Measurements from ENCODE around the gene PLA2G2C.
"Not testable (repeated sequence)": the region's sequence is repeated elsewhere in the genome, so short reads cannot be mapped to it uniquely, and the experiment has no call there.

The PLA2G2C gene

GRCh38 chr1:20233394-20233793 is 47.1 kb upstream of the PLA2G2C start:
- no peaks in the 10 kb centered on the region for H3K9me3 ChIP-seq (ENCODE audit: low read length)
- H3K9me2 ChIP-seq (ENCODE audit: low read depth, low read length): no peaks in the 10 kb centered on the region
- no peak overlapping the region for H3K4me2 ChIP-seq (ENCODE audit: low read length)
- TF ChIP-seq CTCF (IDR thresholded peaks at IDR 0.05; ENCODE audit: low read length) (peak; percentile 53), EZH2 (IDR thresholded peaks at IDR 0.05; ENCODE audit: borderline replicate concordance, low read length) (no peak)
- no peaks in the 10 kb centered on the region for H3K36me3 ChIP-seq (ENCODE audit: insufficient read depth, low read length)
- no peak overlapping the region for H3K9ac ChIP-seq (ENCODE audit: low read length)
- H3K79me2 ChIP-seq (ENCODE audit: insufficient read depth, low read length): no peaks in the 10 kb centered on the region
- no peaks in the 10 kb centered on the region for H3F3A ChIP-seq (ENCODE audit: insufficient read depth, low read length)
- no peaks in the 10 kb centered on the region for H3K4me1 ChIP-seq (ENCODE audit: insufficient read depth, low read length, severe bottlenecking)
- H3K4me3 ChIP-seq (ENCODE audit: low read depth, low read length, poor library complexity, severe bottlenecking): no peak overlapping the region
- H2AFZ ChIP-seq (ENCODE audit: low read length): no peak overlapping the region
- H3K27ac ChIP-seq (ENCODE audit: low read depth, low read length, poor library complexity, severe bottlenecking): no peak overlapping the region
- no peaks in the 10 kb centered on the region; the same call in 1 of the 2 replicates for H3K27me3 ChIP-seq (ENCODE audit: insufficient read depth, low read length)
- no peaks in the 10 kb centered on the region for H4K20me1 ChIP-seq (ENCODE audit: insufficient read depth, low read length)

GRCh38 chr1:20232564-20232963 is 46.2 kb upstream of the PLA2G2C start:
- not testable (repeated sequence) for H3K36me3 ChIP-seq (ENCODE audit: insufficient read depth, low read length); H3K4me1 ChIP-seq (ENCODE audit: insufficient read depth, low read length, severe bottlenecking); H3F3A ChIP-seq (ENCODE audit: insufficient read depth, low read length); H4K20me1 ChIP-seq (ENCODE audit: insufficient read depth, low read length); H3K9me2 ChIP-seq (ENCODE audit: low read depth, low read length); H3K4me3 ChIP-seq (ENCODE audit: low read depth, low read length, poor library complexity, severe bottlenecking); H3K27ac ChIP-seq (ENCODE audit: low read depth, low read length, poor library complexity, severe bottlenecking); H3K4me2 ChIP-seq (ENCODE audit: low read length); H3K79me2 ChIP-seq (ENCODE audit: insufficient read depth, low read length); H3K27me3 ChIP-seq (ENCODE audit: insufficient read depth, low read length); H2AFZ ChIP-seq (ENCODE audit: low read length); H3K9me3 ChIP-seq (ENCODE audit: low read length); H3K9ac ChIP-seq (ENCODE audit: low read length)

GRCh38 chr1:20229171-20229570 is 42.9 kb upstream of the PLA2G2C start:
- Histone ChIP-seq H3K27ac (ENCODE audit: low read depth, low read length, poor library complexity, severe bottlenecking) (no peak overlapping the region), H3K4me1 (ENCODE audit: insufficient read depth, low read length, severe bottlenecking) (no peaks in the 10 kb centered on the region), H3K79me2 (ENCODE audit: insufficient read depth, low read length) (no peaks in the 10 kb centered on the region), H3K4me2 (ENCODE audit: low read length) (no peak overlapping the region), H3K9me2 (ENCODE audit: low read depth, low read length) (no peaks in the 10 kb centered on the region), H3K4me3 (ENCODE audit: low read depth, low read length, poor library complexity, severe bottlenecking) (no peak overlapping the region), H3K27me3 (ENCODE audit: insufficient read depth, low read length) (no peaks in the 10 kb centered on the region), H3K9me3 (ENCODE audit: low read length) (no peaks in the 10 kb centered on the region), H3K36me3 (ENCODE audit: insufficient read depth, low read length) (no peaks in the 10 kb centered on the region), H4K20me1 (ENCODE audit: insufficient read depth, low read length) (no peaks in the 10 kb centered on the region), H3K9ac (ENCODE audit: low read length) (no peak overlapping the region), H3F3A (ENCODE audit: insufficient read depth, low read length) (no peaks in the 10 kb centered on the region), H2AFZ (ENCODE audit: low read length) (no peak overlapping the region)
- TF ChIP-seq EZH2 (IDR thresholded peaks at IDR 0.05; ENCODE audit: borderline replicate concordance, low read length) (no peak), CTCF (IDR thresholded peaks at IDR 0.05; ENCODE audit: low read length) (no peak)

GRCh38 chr1:20228314-20228825 is 42.1 kb upstream of the PLA2G2C start:
- H3K9ac ChIP-seq (ENCODE audit: low read length): no peak overlapping the region
- no peak for TF ChIP-seq CTCF (IDR thresholded peaks at IDR 0.05; ENCODE audit: low read length)
- TF ChIP-seq EZH2 (IDR thresholded peaks at IDR 0.05; ENCODE audit: borderline replicate concordance, low read length): no peak
- H3K27me3 ChIP-seq (ENCODE audit: insufficient read depth, low read length): no peaks in the 10 kb centered on the region

More at GRCh38 chr1:20228314-20228825, 42.1 kb upstream of the PLA2G2C start:
- Histone ChIP-seq H3K9me3 (ENCODE audit: low read length) (no peaks in the 10 kb centered on the region), H3K4me1 (ENCODE audit: insufficient read depth, low read length, severe bottlenecking) (no peaks in the 10 kb centered on the region), H4K20me1 (ENCODE audit: insufficient read depth, low read length) (no peaks in the 10 kb centered on the region), H3F3A (ENCODE audit: insufficient read depth, low read length) (no peaks in the 10 kb centered on the region), H3K4me2 (ENCODE audit: low read length) (no peak overlapping the region), H3K4me3 (ENCODE audit: low read depth, low read length, poor library complexity, severe bottlenecking) (no peak overlapping the region), H3K36me3 (ENCODE audit: insufficient read depth, low read length) (no peaks in the 10 kb centered on the region), H3K79me2 (ENCODE audit: insufficient read depth, low read length) (no peaks in the 10 kb centered on the region), H3K9me2 (ENCODE audit: low read depth, low read length) (no peaks in the 10 kb centered on the region), H3K27ac (ENCODE audit: low read depth, low read length, poor library complexity, severe bottlenecking) (no peak overlapping the region), H2AFZ (ENCODE audit: low read length) (no peak overlapping the region)
